DND-41 (cell line): ENCODE results near the gene LARP1.

ENCODE experiments used
- ATAC-seq: fragments of 200-7000 bp; cut with Tn5 transposase; 3 replicates; pipeline ENCODE4 v1.9.1; 2021; ENCODE audit warnings: low read depth; ENCODE audit not compliant: insufficient read depth
- DNase-seq: peaks from one replicate; pipeline ENCODE4 v3.0.0-alpha.2; 2020
- H2AFZ ChIP-seq: 2 replicates; pipeline ENCODE4 v1.6.0; 2012; ENCODE audit warnings: low read depth, low read length
- H3K27ac ChIP-seq: 2 replicates; pipeline ENCODE4 v1.5.1; 2012; ENCODE audit warnings: low read length, inconsistent platforms
- H3K27me3 ChIP-seq: fragments of 200-600 bp; sonication (generic); 2 replicates; pipeline ENCODE4 v1.6.0; 2012; ENCODE audit warnings: low read length, mild to moderate bottlenecking, inconsistent platforms; ENCODE audit not compliant: insufficient read depth, poor library complexity
- H3K36me3 ChIP-seq: 2 replicates; pipeline ENCODE4 v1.5.1; 2012; ENCODE audit warnings: low read length, inconsistent platforms; ENCODE audit not compliant: insufficient read depth
- H3K4me1 ChIP-seq: 2 replicates; pipeline ENCODE4 v1.5.1; 2012; ENCODE audit warnings: mild to moderate bottlenecking, low read length; ENCODE audit not compliant: insufficient read depth
- H3K4me2 ChIP-seq: 2 replicates; pipeline ENCODE4 v1.6.0; 2012; ENCODE audit warnings: mild to moderate bottlenecking, moderate library complexity, low read length, inconsistent platforms; ENCODE audit not compliant: insufficient read depth
- H3K4me3 ChIP-seq, 2 experiments: fragments of 200-600 bp in 1 of 2; shearing (Covaris generic) in 1 of 2; 2 replicates each; pipeline ENCODE4 v1.5.1; 2012 to 2016; ENCODE audit warnings: inconsistent platforms in 2 of 2, low read length in 2 of 2, mild to moderate bottlenecking in 2 of 2, low read depth in 1 of 2, moderate library complexity in 1 of 2
- H3K79me2 ChIP-seq: 2 replicates; pipeline ENCODE4 v1.6.0; 2012; ENCODE audit warnings: low read length, inconsistent platforms; ENCODE audit not compliant: insufficient read depth
- H3K9ac ChIP-seq: 2 replicates; pipeline ENCODE4 v1.6.0; 2012; ENCODE audit warnings: low read depth, mild to moderate bottlenecking, inconsistent platforms, low read length, moderate library complexity
- H3K9me3 ChIP-seq: 2 replicates; pipeline ENCODE4 v1.5.1; 2012; ENCODE audit warnings: low read length, moderate library complexity, mild to moderate bottlenecking, inconsistent platforms; ENCODE audit not compliant: insufficient read depth, severe bottlenecking
- H4K20me1 ChIP-seq: 2 replicates; pipeline ENCODE4 v1.6.0; 2012; ENCODE audit warnings: low read length; ENCODE audit not compliant: insufficient read depth
- CTCF ChIP-seq: IDR thresholded peaks from 2 replicates; pipeline ENCODE4 v1.5.1; 2012; ENCODE audit warnings: borderline replicate concordance, low read length, moderate library complexity, mild to moderate bottlenecking; ENCODE audit not compliant: poor library complexity, severe bottlenecking; ENCODE audit errors: extremely low read depth
- EZH2 ChIP-seq: IDR thresholded peaks from 3 replicates; pipeline ENCODE4 v1.6.1; 2012; ENCODE audit warnings: borderline replicate concordance, low read depth, mild to moderate bottlenecking, moderate library complexity, low read length, inconsistent platforms; ENCODE audit not compliant: severe bottlenecking

LARP1 gene

GRCh38 chr5:154740483-154740882 lies 14.7 kb upstream of the LARP1 start:
- H3K4me1 ChIP-seq, result no peaks in the 10 kb centered on the region
- no peak for TF ChIP-seq EZH2
- TF ChIP-seq CTCF, result no peak
- DNase-seq (no peak), ATAC-seq (no peak)
- H3K27me3 ChIP-seq, result no peaks in the 10 kb centered on the region
- H3K79me2 ChIP-seq, result no peaks in the 10 kb centered on the region
- no peak overlapping the region for H3K27ac ChIP-seq
- H3K36me3 ChIP-seq, result no peaks in the 10 kb centered on the region
- H3K9me3 ChIP-seq, result no peaks in the 10 kb centered on the region
- no peak overlapping the region for H3K4me2 ChIP-seq
- H3K9ac ChIP-seq, result no peak overlapping the region
- H3K4me3 ChIP-seq, result no peak overlapping the region
- no peak overlapping the region for H2AFZ ChIP-seq
- no peaks in the 10 kb centered on the region for H4K20me1 ChIP-seq

- no peaks in the 10 kb centered on the region for H4K20me1 ChIP-seq
- H3K4me3 ChIP-seq, result no peak overlapping the region
- DNase-seq, result no peak
- H2AFZ ChIP-seq, result no peak overlapping the region
- H3K36me3 ChIP-seq, result no peaks in the 10 kb centered on the region
- no peaks in the 10 kb centered on the region for H3K9me3 ChIP-seq
- H3K4me1 ChIP-seq, result no peaks in the 10 kb centered on the region
- H3K9ac ChIP-seq, result no peak overlapping the region
- H3K27ac ChIP-seq, result no peak overlapping the region
- TF ChIP-seq CTCF (no peak), EZH2 (no peak)
- H3K27me3 ChIP-seq, result no peaks in the 10 kb centered on the region
- H3K79me2 ChIP-seq, result no peaks in the 10 kb centered on the region
- no peak for ATAC-seq
- H3K4me2 ChIP-seq, result no peak overlapping the region
Measured at GRCh38 chr5:154740957-154741356, 14.2 kb upstream of the LARP1 start.

DNA sequence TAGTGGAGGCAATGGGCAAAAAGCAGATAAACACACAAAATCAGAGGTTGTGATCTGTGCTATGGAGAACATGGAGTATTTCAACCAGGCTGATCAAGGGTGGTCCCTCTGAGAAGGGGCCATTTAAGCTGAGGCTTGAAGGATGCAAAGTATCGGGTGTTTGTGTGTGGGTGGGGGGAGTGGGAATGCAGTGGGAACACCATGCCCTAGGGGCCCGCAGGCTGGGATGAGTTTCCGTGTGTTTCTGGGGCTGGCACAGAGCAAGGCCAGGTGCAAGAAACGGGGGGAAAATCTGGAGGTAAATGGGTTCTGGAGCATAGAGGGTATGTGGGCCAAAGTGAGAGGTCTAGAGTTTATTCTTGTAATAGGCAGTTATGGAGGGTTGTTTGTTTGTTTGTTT lies 13.8 kb upstream of the LARP1 start:
- Histone ChIP-seq H3K36me3 (no peaks in the 10 kb centered on the region), H2AFZ (no peak overlapping the region), H3K79me2 (no peaks in the 10 kb centered on the region), H3K4me3 (no peak overlapping the region), H3K4me2 (no peak overlapping the region), H3K9ac (no peak overlapping the region), H4K20me1 (no peaks in the 10 kb centered on the region), H3K9me3 (no peaks in the 10 kb centered on the region), H3K27ac (no peak overlapping the region), H3K4me1 (no peaks in the 10 kb centered on the region), H3K27me3 (no peaks in the 10 kb centered on the region)
- no peak for ATAC-seq
- no peak for DNase-seq
- TF ChIP-seq EZH2, result no peak
- TF ChIP-seq CTCF, result no peak

- no peak overlapping the region for H3K27ac ChIP-seq
- no peak overlapping the region for H2AFZ ChIP-seq
- DNase-seq, result no peak
- H3K4me1 ChIP-seq, result no peaks in the 10 kb centered on the region
- no peaks in the 10 kb centered on the region for H3K79me2 ChIP-seq
- H3K9me3 ChIP-seq, result no peaks in the 10 kb centered on the region
- H3K36me3 ChIP-seq, result no peaks in the 10 kb centered on the region
- no peak overlapping the region for H3K4me2 ChIP-seq
- no peak for TF ChIP-seq CTCF
- no peak for TF ChIP-seq EZH2
- ATAC-seq, result no peak
- H3K9ac ChIP-seq, result no peak overlapping the region
- no peak overlapping the region for H3K4me3 ChIP-seq
- no peaks in the 10 kb centered on the region for H4K20me1 ChIP-seq
- H3K27me3 ChIP-seq, result no peaks in the 10 kb centered on the region
Measured at GRCh38 chr5:154743812-154744211, 11.4 kb upstream of the LARP1 start.
